Mucosa of stomach (tissue), 1 donor: Measurements from ENCODE around the gene SEMA4D.

Experiments used
- H3K27me3 ChIP-seq: one replicate; pipeline ENCODE4 v1.7.0; 2013; ENCODE audit warnings: mild to moderate bottlenecking, low read length; ENCODE audit not compliant: control insufficient read depth, insufficient read depth
- H3K36me3 ChIP-seq: one replicate; pipeline ENCODE4 v1.7.0; 2013; ENCODE audit warnings: low read length; ENCODE audit not compliant: control insufficient read depth, insufficient read depth
- H3K4me1 ChIP-seq: one replicate; pipeline ENCODE4 v1.7.0; 2013; ENCODE audit warnings: mild to moderate bottlenecking, low read length; ENCODE audit not compliant: control insufficient read depth, insufficient read depth
- H3K4me3 ChIP-seq: one replicate; pipeline ENCODE4 v1.7.0; 2013; ENCODE audit warnings: low read length
- H3K9ac ChIP-seq: one replicate; pipeline ENCODE4 v1.7.0; 2013; ENCODE audit warnings: mild to moderate bottlenecking, low read length, moderate library complexity
- H3K9me3 ChIP-seq: one replicate; pipeline ENCODE4 v1.7.0; 2013; ENCODE audit warnings: mild to moderate bottlenecking, low read length, moderate library complexity; ENCODE audit not compliant: control insufficient read depth
- donor health status: Pancreatic carcinoma.

The SEMA4D gene

DNA sequence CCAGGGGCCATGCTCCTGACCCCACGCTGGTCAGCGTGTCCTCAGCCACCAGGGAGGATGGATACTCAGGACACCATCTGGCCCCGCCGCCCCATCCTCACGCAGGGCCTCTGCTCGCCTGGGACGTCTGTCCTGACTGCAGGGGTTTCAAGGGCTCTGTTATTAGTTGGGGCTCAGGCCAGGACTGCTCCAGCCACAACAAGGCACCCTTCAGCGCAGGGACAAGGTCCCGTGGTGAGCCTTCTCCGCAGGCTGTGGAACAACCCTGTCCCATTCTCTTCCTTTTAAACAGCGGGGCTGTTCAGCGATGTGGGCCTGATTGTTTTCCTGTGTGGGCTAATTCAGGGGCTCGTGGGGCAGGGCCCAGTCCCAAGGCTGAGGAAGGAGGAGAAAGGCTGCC is 61.6 kb downstream of the SEMA4D start:
- peaks cover 89% of the 10 kb centered on the region for H3K4me1 ChIP-seq
- H3K4me3 ChIP-seq, result no peak overlapping the region
- no peak overlapping the region for H3K9ac ChIP-seq
- H3K36me3 ChIP-seq, result no peaks in the 10 kb centered on the region
- no peaks in the 10 kb centered on the region for H3K27me3 ChIP-seq
- no peaks in the 10 kb centered on the region for H3K9me3 ChIP-seq

DNA sequence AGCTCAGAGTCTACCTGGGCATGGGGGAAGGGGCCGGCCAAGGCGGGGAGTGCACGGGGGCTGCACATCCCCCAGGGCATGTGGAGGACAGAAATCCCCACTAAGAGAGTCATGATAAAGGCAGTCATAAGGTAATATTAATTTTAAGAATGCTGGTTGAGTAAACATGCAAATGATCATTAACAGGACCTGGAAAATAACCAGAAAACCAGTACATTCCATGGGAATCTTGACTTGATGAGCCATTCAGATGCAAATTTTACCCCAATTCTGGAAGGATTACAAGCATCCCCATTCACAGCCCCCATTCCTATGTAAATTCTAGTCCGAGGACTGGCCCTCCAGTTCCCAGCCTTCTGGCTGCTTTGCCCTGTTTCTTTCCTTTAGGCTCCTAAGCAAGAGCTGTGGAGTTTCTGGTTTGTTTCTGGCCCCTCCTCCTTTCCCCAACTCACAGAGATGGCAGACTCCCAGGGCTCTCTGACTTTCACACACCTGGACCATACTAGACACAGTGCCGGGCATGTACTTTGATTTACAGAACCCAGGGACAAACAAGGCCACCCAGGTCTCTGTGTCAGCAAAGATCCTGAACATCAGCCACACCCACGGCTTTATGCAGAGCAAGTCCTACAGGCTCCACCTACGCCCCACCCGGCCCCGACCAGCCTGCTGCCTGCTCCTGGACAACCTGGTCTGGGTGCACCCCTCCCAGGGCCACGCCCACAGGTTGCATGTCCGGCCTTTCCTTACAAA is 62.7 kb downstream of the SEMA4D start:
- no peaks in the 10 kb centered on the region for H3K36me3 ChIP-seq
- H3K4me1 ChIP-seq, result peaks cover 89% of the 10 kb centered on the region
- no peaks in the 10 kb centered on the region for H3K27me3 ChIP-seq
- H3K9ac ChIP-seq, result no peak overlapping the region
- no peak overlapping the region for H3K4me3 ChIP-seq
- H3K9me3 ChIP-seq, result no peaks in the 10 kb centered on the region

DNA sequence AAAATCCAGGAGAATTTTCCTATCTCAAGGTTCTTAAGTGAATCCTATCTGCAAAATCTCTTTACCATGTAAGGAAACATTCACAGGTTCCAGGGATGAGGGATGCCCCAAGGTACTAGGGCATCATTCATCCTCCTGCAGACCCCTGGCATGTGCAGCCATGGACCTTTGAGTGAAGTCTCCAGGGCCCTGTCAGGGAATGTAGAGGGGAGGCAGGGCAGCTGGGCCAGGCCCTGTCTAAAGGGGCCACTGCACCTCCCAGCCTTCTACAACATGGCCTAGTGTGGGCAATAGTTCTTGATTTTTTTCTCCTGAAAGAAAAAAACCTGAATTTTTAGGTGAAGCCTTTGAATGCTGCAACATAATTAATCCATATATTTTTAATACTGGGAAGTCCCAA is 63.3 kb downstream of the SEMA4D start:
- H3K4me1 ChIP-seq, result peaks cover 87% of the 10 kb centered on the region

DNA sequence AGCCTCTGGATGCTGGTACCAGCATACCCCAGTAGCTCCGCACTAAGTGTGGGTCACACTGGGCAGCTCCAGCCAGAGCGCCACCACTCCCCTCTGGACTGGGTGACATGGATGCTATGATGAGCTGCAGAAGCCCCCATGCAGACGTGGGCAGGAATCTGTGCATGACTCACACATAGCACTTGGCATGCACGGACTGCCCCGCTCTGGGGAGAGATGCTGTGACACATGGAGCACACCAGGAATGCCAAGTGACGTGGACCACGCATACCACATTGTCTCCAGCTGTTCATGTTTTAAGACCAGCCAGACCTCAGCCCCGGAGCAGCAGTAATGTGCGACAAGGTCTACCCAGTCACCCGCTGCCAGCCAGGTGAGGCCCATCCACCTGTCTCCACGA is 64.1 kb downstream of the SEMA4D start:
- H3K4me3 ChIP-seq, result no peak overlapping the region
- H3K4me1 ChIP-seq, result peaks cover 82% of the 10 kb centered on the region
- no peaks in the 10 kb centered on the region for H3K9me3 ChIP-seq
- H3K9ac ChIP-seq, result no peak overlapping the region
- H3K27me3 ChIP-seq, result no peaks in the 10 kb centered on the region
- H3K36me3 ChIP-seq, result no peaks in the 10 kb centered on the region

More for the DNA sequence above, 63.3 kb downstream of the SEMA4D start:
- no peaks in the 10 kb centered on the region for H3K36me3 ChIP-seq
- H3K9me3 ChIP-seq, result no peaks in the 10 kb centered on the region
- H3K9ac ChIP-seq, result no peak overlapping the region
- H3K27me3 ChIP-seq, result no peaks in the 10 kb centered on the region
- no peak overlapping the region for H3K4me3 ChIP-seq

DNA sequence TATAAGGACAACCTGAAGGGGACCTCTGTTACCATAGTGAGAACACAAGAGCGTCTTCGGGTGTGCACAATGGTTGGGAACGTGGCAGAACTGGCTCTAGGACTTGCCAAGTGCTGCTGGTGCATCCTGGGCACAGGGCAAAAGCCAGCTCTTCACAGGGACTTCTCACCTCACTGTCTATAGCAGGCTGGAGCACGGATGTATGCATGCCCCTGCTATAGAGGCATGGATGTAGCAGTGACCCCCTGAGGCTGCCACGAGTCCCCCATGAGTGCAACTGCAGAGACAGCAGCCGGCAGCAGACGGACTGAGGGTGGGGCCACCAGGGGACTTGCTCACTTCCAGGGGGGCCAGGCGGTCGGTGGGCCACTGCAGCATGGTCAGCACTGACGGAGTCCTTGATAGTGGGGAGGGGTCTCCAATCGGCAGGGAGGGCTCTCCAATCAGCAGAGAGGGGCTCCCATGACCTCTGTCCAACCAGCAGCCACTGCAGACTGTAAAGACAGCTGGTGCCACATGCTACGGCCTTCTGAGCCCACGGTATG is 64.9 kb downstream of the SEMA4D start:
- H3K4me1 ChIP-seq, result peaks cover 80% of the 10 kb centered on the region
- no peaks in the 10 kb centered on the region for H3K27me3 ChIP-seq

DNA sequence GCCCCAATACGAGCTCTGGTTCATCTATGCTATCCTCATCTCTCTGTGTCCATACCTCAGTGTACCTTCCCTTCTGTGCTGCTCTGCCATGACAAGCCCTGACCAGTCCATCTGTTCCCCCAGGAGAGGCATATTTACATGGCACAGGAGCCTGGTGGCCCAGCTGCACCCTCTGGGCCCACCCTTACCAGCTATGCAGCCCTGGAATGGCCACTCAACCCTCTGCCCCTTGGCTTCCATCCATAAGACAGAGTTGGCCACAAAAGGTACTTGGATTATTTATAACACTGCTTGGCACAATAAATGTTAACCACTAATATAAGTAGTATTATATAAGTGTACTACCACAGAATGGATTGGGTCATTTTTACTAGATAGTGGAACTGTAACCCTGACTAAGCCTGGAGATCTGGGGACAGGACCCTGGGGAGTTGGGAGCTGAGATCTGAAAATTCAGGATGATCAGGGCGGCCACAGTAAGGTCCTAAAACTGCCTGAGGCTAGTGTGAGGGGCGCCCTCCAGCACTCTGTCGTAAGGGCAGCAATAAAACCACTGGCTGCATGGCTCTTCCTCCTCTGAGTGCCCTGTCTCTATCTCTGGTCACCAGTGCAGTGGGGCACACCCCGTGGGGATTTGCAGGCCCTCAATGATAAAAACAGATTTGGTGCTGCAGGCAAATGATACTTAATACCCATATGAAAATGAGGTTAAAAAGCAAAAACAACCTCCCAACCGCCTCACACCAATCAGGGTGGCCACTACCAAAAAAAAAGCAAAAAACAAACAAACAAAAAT is 65.8 kb downstream of the SEMA4D start:
- Histone ChIP-seq H3K9ac (no peak overlapping the region), H3K4me3 (no peak overlapping the region), H3K9me3 (no peaks in the 10 kb centered on the region), H3K27me3 (no peaks in the 10 kb centered on the region), H3K36me3 (no peaks in the 10 kb centered on the region), H3K4me1 (peaks cover 71% of the 10 kb centered on the region)

More for the DNA sequence above, 64.9 kb downstream of the SEMA4D start:
- H3K36me3 ChIP-seq, result no peaks in the 10 kb centered on the region
- no peak overlapping the region for H3K9ac ChIP-seq
- no peaks in the 10 kb centered on the region for H3K9me3 ChIP-seq
- H3K4me3 ChIP-seq, result no peak overlapping the region

DNA sequence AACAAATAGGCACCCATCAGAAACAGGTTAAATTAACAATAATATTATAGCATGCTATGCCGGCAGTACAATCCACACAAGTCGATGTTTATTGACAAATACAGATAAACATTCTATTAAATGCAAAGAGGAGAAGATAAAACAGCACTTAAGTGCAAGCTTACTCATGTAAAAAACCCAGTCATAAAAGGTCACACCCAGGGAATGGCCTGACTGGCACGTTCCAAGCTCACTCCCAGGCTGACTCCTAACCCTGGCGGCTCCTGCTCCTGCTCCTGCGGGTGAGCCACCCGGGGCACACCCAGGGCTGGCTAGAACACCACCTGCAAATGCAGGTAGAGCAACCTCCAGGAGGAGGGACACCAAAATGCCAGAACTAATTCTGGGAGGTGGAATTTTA is 66.9 kb downstream of the SEMA4D start:
- H3K4me3 ChIP-seq, result no peak overlapping the region
- no peaks in the 10 kb centered on the region for H3K27me3 ChIP-seq
- H3K4me1 ChIP-seq, result peaks cover 59% of the 10 kb centered on the region
- H3K9me3 ChIP-seq, result no peaks in the 10 kb centered on the region
- H3K36me3 ChIP-seq, result no peaks in the 10 kb centered on the region
- no peak overlapping the region for H3K9ac ChIP-seq

DNA sequence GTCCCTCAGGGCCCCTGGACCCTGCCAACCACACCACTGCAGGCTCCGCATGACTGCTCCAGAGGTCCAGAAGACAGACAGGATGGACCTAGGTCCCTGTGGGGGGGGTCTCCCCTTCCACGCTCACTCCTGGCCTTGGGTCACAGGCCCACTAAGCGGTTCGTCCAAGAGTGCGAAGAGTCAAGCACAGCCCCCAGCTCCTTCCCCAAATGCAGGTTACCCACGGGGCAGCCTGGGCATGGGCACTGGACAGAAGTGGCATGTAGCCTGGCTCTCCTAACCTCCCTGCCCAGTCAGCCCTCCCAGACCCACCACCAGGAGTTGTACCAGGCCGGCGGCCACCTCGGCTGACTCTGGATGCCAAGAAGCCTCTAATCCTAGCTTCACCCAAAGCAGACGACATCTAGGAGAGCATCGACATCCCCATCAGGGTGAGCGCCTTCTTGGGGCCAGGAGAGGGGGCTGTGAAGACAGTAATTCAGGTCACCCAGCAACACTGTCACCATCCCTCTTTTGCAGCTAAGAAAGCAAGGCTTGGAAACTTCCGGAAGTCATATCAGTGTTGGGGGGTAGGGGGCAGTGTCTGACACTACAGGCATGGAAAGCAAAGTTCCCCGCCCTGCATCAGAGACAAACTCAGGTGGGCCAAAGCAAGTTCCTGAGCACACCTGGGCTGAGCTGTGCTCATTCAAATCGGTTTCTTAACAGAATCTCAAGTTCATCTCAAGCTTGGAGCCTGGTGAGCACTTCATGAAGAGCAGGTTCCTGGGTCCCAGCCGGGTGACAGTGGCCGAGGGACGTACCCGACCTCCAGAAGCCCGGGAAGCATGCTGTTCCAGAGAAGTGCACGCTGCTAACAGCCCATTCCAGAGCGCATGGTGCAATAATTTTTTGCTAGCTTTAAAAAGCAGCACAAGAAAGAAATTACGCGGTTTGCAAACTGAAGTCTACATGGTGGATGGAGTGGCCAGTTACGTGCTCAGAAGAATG is 68.7 kb downstream of the SEMA4D start:
- Histone ChIP-seq H3K4me1 (peaks cover 43% of the 10 kb centered on the region), H3K9ac (no peak overlapping the region), H3K36me3 (no peaks in the 10 kb centered on the region), H3K27me3 (no peaks in the 10 kb centered on the region), H3K9me3 (no peaks in the 10 kb centered on the region), H3K4me3 (no peak overlapping the region)

DNA sequence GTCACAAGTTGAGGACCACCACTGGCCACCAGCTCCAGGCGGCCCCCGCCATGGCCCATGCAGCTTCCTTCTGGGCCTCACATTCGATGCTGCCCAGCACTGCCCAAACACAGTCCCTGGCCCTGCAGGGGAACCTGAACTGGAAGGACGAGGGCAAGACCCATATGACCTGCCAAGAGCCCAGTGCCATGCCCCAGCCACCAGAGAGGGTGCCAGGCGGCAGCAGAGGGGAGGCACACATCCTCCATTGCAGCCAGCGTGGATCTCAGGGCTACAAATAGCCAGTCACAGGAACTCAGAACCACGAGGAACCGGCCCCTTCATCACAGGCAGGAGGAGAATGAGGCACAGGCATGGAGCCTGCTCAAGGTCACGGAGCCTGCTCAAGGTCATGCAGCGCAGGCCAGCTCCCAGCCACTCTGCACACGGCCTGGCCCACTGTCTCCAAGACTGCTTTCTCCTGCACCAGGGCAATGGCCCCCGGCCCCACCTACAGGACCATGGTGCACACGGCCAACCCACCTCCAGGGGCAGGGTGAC is 69.6 kb downstream of the SEMA4D start:
- no peaks in the 10 kb centered on the region for H3K36me3 ChIP-seq
- H3K27me3 ChIP-seq, result no peaks in the 10 kb centered on the region
- H3K9me3 ChIP-seq, result no peaks in the 10 kb centered on the region
- H3K4me1 ChIP-seq, result peaks cover 34% of the 10 kb centered on the region
- no peak overlapping the region for H3K4me3 ChIP-seq
- H3K9ac ChIP-seq, result no peak overlapping the region

DNA sequence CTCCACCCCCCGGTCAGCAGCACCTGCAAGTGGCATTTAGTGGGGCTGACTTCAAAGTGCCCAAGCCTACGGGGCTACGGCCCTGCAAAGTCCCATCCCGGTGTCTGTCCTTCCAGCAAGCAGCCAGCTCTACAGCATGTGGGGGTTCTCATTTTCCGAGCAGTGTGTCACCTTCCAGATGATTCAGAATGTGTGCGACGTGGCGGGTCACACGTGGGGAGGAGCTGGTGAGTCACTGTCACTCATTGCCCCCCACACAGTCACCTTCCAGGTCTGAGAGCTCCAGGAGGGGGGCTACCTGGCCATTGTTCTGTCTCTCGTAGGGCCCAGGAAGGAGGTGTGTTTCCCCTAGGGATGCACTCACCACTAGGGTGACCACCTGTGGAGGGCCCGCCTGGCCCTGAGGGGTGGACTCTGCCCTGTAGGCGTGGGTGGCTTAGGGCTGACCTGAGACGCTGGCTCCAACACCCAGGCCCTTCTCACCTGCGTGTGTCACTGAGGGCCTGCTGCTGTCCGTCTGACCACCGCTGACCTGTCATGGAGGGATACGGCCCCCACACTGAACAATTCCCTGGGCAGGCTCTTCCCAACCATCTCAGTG is 70.2 kb downstream of the SEMA4D start:
- H3K4me1 ChIP-seq, result peaks cover 29% of the 10 kb centered on the region
- H3K9ac ChIP-seq, result no peak overlapping the region
- H3K4me3 ChIP-seq, result no peak overlapping the region
- no peaks in the 10 kb centered on the region for H3K27me3 ChIP-seq
- H3K36me3 ChIP-seq, result no peaks in the 10 kb centered on the region
- no peaks in the 10 kb centered on the region for H3K9me3 ChIP-seq

DNA sequence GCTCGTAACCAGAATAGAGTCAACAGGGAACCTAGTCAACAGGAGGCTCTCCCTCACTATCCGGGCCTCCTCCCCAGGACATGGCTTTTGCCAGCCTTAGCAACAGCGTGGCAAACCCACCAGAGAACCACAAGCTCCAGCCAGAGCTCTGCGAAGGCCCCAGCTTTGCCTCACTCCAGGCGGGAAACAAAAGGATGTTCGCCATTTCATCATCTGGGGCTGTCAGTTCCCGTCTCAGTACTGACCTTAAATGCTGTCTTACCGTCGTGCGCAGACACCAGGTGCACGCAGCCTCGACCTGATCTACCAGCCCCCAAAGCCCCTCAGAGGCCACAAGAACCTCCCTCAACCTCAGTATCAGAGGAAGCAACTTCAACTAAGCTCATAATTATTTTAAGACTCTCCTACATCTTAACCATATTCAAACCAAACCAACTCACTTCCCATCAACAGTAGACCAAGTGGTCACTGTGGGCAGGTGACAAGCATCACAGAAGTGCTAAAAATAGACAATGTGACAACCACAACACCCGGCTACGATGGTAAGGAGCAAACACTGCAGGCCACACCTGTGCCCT is 71.4 kb downstream of the SEMA4D start:
- Histone ChIP-seq H3K4me3 (no peak overlapping the region), H3K9me3 (no peaks in the 10 kb centered on the region), H3K4me1 (peaks cover 16% of the 10 kb centered on the region), H3K9ac (no peak overlapping the region), H3K27me3 (no peaks in the 10 kb centered on the region), H3K36me3 (no peaks in the 10 kb centered on the region)
